HepG2 (cell line): ENCODE results near the gene FAM222B. TPM values are rescaled to one million over a fixed set of nuclear protein-coding genes. Genes with fewer than 3 reads are reported as not detected.
A peak's percentile ranks its signal among the peaks of the same experiment; 100 is the strongest.

Source experiments
- FOXO1 ChIP-seq: sonication (generic); formaldehyde crosslinking; IDR thresholded peaks from 2 replicates; pipeline ENCODE4 v1.4.0; 2020; ENCODE audit warnings: missing genetic modification reagents
- MEIS1 ChIP-seq: sonication (generic); formaldehyde crosslinking; IDR thresholded peaks from 2 replicates; pipeline ENCODE4 v1.9.0; 2021; ENCODE audit warnings: mild to moderate bottlenecking, missing genetic modification reagents, moderate library complexity, borderline replicate concordance
- MTF1 ChIP-seq: sonication (generic); formaldehyde crosslinking; IDR thresholded peaks from 2 replicates; pipeline ENCODE4 v1.5.0; 2020; ENCODE audit warnings: missing genetic modification reagents
- NONO ChIP-seq, 2 experiments: fragments of 450-650 bp in 1 of 2; sonication (generic) in 1 of 2; formaldehyde crosslinking in 1 of 2; IDR thresholded peaks in 1 of 2; conservative IDR thresholded peaks in 1 of 2; 2 replicates each; pipeline versions ENCODE4 v1.6.1 to v1.8.0; 2017 to 2022; ENCODE audit warnings: mild to moderate bottlenecking in 1 of 2, missing genetic modification reagents in 1 of 2, moderate library complexity in 1 of 2
- ZNF441 ChIP-seq: sonication (generic); formaldehyde crosslinking; IDR thresholded peaks from 2 replicates; pipeline ENCODE4 v1.7.0; 2021; ENCODE audit warnings: missing genetic modification reagents, borderline replicate concordance
- ZNF501 ChIP-seq: sonication (generic); formaldehyde crosslinking; IDR thresholded peaks from 2 replicates; pipeline ENCODE4 v1.5.1; 2020; ENCODE audit warnings: mild to moderate bottlenecking, moderate library complexity, missing genetic modification reagents
- ZNF724P ChIP-seq: sonication (generic); formaldehyde crosslinking; IDR thresholded peaks from 2 replicates; pipeline ENCODE4 v1.8.0; 2022; ENCODE audit warnings: missing genetic modification reagents, borderline replicate concordance
- ZSCAN22 ChIP-seq: sonication (generic); formaldehyde crosslinking; IDR thresholded peaks from 2 replicates; pipeline ENCODE4 v1.4.0; 2020; ENCODE audit warnings: mild to moderate bottlenecking, missing genetic modification reagents
- polyA plus RNA-seq, 8 experiments: library from polyadenylated mRNA; depleted of rRNA in 3 of 8; stranded (reverse) in 7 of 8; unstranded in 1 of 8; fragments of >200 nt; fragmentation: Illumina TruSeq in 4 of 8; extraction: Trizol in 4 of 8; gene quantifications; 2 replicates each; pipeline versions ENCODE4 v1.2.1 to v1.2.3, GENCODE V29; 2011 to 2016; ENCODE audit warnings: low read depth in 4 of 8, missing spikeins in 1 of 8, mixed read lengths in 1 of 8; ENCODE audit not compliant: insufficient read depth in 1 of 8
- total RNA-seq, 5 experiments: library from RNA; depleted of rRNA; stranded (reverse); fragments of >200 nt; fragmentation: Illumina TruSeq; extraction: Trizol; gene quantifications; 2 replicates each; pipeline ENCODE4 v1.2.3, GENCODE V29; 2016; ENCODE audit warnings: low read depth in 1 of 5
- TF ChIP-seq, protein P1 (sequence below): sonication (generic); formaldehyde crosslinking; IDR thresholded peaks from 2 replicates; pipeline ENCODE4 v1.8.1; 2023; ENCODE audit warnings: mild to moderate bottlenecking, inconsistent platforms, moderate library complexity, missing genetic modification reagents, borderline replicate concordance
- TF ChIP-seq, protein P2 (sequence below): IDR thresholded peaks from 2 replicates; pipeline ENCODE4 v1.6.1; 2016; ENCODE audit warnings: control low read depth
- TF ChIP-seq, protein P3 (sequence below): sonication (generic); formaldehyde crosslinking; IDR thresholded peaks from 2 replicates; pipeline ENCODE4 v1.4.0; 2020; ENCODE audit warnings: mild to moderate bottlenecking, missing genetic modification reagents, borderline replicate concordance
- TF ChIP-seq, protein P4 (sequence below): sonication (generic); formaldehyde crosslinking; IDR thresholded peaks from 2 replicates; pipeline ENCODE4 v1.5.0; 2020; ENCODE audit warnings: mild to moderate bottlenecking, missing genetic modification reagents
- TF ChIP-seq, protein P5 (sequence below), 2 experiments: IDR thresholded peaks; 2 replicates each; pipeline ENCODE4 v1.6.1; 2011 to 2012; ENCODE audit warnings: low read length in 2 of 2, borderline replicate concordance in 1 of 2, low read depth in 1 of 2, mild to moderate bottlenecking in 1 of 2, moderate library complexity in 1 of 2
- TF ChIP-seq, protein P6 (sequence below): sonication (generic); formaldehyde crosslinking; IDR thresholded peaks from 2 replicates; pipeline ENCODE4 v1.4.0; 2020; ENCODE audit warnings: missing genetic modification reagents

Gene FAM222B
- total and polyA plus RNA-seq, 2 of the 13 experiments (the other 11 are each of a cell fraction or from before 2014, with no cell fraction given), result 3.5 to 7.3 TPM

DNA sequence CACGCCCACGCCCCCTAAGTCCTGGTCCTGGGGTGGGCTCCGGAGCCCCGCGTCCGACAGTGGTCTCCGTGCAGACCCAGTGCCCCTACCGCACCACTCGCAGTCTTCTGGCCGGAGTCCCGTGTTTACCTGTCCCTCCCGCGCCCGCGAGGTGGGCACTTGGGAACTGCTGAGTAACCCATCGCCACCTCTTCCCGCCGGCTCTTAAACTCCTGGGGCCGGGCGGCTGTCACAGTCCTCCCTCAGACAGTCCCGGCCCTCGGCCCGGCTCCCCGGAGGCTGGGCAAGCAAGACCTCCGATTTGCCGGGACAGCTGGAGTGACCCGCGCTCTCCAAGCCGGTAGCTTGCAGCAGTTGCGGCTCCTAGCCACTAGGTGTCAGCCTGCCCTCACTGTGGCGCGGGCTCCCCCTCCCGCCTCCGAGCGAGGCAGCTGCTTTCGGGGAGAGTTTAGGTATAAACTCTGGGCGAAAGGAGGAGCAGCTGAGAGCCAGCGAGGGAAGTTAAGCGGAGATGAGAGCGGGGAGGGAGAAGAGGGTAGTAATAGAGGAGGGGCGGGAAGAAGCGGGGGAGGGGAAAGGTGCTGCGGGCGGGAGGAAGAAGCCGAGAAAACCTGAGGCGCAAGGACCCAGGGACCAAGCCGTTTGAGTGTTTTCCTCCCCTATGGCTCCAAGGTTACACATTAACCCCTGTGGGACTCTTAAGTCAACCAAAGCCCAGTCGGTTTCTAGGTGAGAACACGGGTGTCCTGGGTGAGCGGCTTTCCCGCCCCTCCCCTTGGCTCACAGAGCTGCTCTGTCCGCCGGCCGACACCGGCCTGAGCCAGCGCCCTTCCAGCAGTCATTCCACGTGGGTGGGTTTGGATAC lies 115.7 kb downstream of the FAM222B start (continued):
- TF ChIP-seq, protein P1, sequence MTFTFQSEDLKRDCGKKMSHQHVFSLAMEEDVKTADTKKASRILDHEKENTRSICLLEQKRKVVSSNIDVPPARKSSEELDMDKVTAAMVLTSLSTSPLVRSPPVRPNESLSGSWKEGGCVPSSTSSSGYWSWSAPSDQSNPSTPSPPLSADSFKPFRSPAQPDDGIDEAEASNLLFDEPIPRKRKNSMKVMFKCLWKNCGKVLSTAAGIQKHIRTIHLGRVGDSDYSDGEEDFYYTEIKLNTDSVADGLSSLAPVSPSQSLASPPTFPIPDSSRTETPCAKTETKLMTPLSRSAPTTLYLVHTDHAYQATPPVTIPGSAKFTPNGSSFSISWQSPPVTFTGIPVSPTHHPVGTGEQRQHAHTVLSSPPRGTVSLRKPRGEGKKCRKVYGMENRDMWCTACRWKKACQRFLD (CRISPR knock-in tag), result no peak
- TF ChIP-seq, protein P2, sequence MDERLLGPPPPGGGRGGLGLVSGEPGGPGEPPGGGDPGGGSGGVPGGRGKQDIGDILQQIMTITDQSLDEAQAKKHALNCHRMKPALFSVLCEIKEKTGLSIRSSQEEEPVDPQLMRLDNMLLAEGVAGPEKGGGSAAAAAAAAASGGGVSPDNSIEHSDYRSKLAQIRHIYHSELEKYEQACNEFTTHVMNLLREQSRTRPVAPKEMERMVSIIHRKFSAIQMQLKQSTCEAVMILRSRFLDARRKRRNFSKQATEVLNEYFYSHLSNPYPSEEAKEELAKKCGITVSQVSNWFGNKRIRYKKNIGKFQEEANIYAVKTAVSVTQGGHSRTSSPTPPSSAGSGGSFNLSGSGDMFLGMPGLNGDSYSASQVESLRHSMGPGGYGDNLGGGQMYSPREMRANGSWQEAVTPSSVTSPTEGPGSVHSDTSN (CRISPR knock-in tag), result 0 out of 2 replicates have a peak, but pooled peaks have one; percentile 8
- TF ChIP-seq MTF1, result no peak
- TF ChIP-seq ZNF441 (CRISPR knock-in tag), result peak; percentile 30; the same call in 1 of the 2 replicates
- peak; percentile 75; the same call in 1 of the 2 replicates for TF ChIP-seq ZNF724P
- TF ChIP-seq ZSCAN22 (CRISPR knock-in tag), result no peak
- TF ChIP-seq, protein P3, sequence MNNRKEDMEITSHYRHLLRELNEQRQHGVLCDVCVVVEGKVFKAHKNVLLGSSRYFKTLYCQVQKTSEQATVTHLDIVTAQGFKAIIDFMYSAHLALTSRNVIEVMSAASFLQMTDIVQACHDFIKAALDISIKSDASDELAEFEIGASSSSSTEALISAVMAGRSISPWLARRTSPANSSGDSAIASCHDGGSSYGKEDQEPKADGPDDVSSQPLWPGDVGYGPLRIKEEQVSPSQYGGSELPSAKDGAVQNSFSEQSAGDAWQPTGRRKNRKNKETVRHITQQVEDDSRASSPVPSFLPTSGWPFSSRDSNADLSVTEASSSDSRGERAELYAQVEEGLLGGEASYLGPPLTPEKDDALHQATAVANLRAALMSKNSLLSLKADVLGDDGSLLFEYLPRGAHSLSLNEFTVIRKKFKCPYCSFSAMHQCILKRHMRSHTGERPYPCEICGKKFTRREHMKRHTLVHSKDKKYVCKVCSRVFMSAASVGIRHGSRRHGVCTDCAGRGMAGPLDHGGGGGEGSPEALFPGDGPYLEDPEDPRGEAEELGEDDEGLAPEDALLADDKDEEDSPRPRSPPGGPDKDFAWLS, result peak; percentile 34; the same call in 1 of the 2 replicates
- TF ChIP-seq, protein P4, sequence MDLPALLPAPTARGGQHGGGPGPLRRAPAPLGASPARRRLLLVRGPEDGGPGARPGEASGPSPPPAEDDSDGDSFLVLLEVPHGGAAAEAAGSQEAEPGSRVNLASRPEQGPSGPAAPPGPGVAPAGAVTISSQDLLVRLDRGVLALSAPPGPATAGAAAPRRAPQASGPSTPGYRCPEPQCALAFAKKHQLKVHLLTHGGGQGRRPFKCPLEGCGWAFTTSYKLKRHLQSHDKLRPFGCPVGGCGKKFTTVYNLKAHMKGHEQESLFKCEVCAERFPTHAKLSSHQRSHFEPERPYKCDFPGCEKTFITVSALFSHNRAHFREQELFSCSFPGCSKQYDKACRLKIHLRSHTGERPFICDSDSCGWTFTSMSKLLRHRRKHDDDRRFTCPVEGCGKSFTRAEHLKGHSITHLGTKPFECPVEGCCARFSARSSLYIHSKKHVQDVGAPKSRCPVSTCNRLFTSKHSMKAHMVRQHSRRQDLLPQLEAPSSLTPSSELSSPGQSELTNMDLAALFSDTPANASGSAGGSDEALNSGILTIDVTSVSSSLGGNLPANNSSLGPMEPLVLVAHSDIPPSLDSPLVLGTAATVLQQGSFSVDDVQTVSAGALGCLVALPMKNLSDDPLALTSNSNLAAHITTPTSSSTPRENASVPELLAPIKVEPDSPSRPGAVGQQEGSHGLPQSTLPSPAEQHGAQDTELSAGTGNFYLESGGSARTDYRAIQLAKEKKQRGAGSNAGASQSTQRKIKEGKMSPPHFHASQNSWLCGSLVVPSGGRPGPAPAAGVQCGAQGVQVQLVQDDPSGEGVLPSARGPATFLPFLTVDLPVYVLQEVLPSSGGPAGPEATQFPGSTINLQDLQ (CRISPR knock-in tag), result 0 out of 2 replicates have a peak, but pooled peaks have one; percentile 13
- TF ChIP-seq FOXO1 (CRISPR knock-in tag), result no peak; the same call in 1 of the 2 replicates
- TF ChIP-seq NONO (IDR thresholded peaks at IDR 0.05), result no peak
- peak; percentile 68 for TF ChIP-seq NONO (CRISPR knock-in tag; conservative IDR thresholded peaks at IDR 0.05)
- TF ChIP-seq, protein P5, sequence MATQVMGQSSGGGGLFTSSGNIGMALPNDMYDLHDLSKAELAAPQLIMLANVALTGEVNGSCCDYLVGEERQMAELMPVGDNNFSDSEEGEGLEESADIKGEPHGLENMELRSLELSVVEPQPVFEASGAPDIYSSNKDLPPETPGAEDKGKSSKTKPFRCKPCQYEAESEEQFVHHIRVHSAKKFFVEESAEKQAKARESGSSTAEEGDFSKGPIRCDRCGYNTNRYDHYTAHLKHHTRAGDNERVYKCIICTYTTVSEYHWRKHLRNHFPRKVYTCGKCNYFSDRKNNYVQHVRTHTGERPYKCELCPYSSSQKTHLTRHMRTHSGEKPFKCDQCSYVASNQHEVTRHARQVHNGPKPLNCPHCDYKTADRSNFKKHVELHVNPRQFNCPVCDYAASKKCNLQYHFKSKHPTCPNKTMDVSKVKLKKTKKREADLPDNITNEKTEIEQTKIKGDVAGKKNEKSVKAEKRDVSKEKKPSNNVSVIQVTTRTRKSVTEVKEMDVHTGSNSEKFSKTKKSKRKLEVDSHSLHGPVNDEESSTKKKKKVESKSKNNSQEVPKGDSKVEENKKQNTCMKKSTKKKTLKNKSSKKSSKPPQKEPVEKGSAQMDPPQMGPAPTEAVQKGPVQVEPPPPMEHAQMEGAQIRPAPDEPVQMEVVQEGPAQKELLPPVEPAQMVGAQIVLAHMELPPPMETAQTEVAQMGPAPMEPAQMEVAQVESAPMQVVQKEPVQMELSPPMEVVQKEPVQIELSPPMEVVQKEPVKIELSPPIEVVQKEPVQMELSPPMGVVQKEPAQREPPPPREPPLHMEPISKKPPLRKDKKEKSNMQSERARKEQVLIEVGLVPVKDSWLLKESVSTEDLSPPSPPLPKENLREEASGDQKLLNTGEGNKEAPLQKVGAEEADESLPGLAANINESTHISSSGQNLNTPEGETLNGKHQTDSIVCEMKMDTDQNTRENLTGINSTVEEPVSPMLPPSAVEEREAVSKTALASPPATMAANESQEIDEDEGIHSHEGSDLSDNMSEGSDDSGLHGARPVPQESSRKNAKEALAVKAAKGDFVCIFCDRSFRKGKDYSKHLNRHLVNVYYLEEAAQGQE (IDR thresholded peaks at IDR 0.05; ENCODE audit: borderline replicate concordance in 1 of 2, low read depth in 1 of 2, low read length in 2 of 2), result 0 out of 4 replicates have a peak, but pooled peaks of 1 of the 2 experiments have one; percentile 28
- TF ChIP-seq, protein P6, sequence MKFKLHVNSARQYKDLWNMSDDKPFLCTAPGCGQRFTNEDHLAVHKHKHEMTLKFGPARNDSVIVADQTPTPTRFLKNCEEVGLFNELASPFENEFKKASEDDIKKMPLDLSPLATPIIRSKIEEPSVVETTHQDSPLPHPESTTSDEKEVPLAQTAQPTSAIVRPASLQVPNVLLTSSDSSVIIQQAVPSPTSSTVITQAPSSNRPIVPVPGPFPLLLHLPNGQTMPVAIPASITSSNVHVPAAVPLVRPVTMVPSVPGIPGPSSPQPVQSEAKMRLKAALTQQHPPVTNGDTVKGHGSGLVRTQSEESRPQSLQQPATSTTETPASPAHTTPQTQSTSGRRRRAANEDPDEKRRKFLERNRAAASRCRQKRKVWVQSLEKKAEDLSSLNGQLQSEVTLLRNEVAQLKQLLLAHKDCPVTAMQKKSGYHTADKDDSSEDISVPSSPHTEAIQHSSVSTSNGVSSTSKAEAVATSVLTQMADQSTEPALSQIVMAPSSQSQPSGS (CRISPR knock-in tag), result peak; percentile 50; the same call in 1 of the 2 replicates
- TF ChIP-seq ZNF501, result peak; percentile 82
- peak; percentile 94; the same call in 1 of the 2 replicates for TF ChIP-seq MEIS1 (CRISPR knock-in tag)
